HepG2 (cell line): ENCODE measurements around the gene GOLGA6L6.
"Not testable (repeated sequence)": the region's sequence is repeated elsewhere in the genome, so short reads cannot be mapped to it uniquely, and the experiment has no call there.

Experiments
- FOXK2 ChIP-seq: fragments of 450-650 bp; IDR thresholded peaks from 2 replicates; pipeline ENCODE4 v1.6.1; 2016
- SP4 ChIP-seq: sonication (generic); formaldehyde crosslinking; IDR thresholded peaks from 2 replicates; pipeline ENCODE4 v1.8.1; 2023; ENCODE audit warnings: mild to moderate bottlenecking, missing genetic modification reagents

GRCh38 chr15:20579662-20580061, 38.1 kb upstream of the GOLGA6L6 start:
- not testable (repeated sequence) for TF ChIP-seq FOXK2, SP4
